Measurements from ENCODE around the gene CRYL1.

DNA sequence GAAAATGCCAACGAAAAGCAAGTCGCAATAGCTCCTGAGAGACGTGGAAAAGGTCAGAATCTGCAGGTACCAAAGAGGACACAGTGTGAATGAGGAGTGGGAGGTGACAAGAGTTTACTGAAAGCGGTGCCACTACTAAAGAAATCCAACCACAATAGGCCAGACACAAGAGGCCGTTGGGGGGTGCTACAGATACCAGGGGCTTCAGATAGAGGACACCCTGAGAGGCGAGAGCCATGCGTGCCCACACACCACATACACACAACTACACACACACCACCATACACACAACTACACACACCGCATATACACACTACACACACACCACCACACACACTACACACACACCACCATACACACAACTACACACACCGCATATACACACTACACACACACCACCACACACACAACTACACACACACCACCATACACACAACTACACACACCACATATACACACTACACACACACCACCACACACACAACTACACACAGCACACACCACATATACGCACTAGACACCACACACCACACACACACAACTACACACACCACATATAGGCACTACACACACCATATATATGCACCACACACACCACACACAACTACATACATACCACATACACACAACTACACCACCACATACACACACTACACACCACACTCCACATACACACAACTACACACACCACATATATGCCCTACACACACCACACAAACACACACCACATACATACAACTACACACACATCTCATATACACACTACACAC lies 28.5 kb downstream of the CRYL1 start:
- no peak for TF ChIP-seq POLR2AphosphoS5 (IDR thresholded peaks at IDR 0.05)
- TF ChIP-seq, protein P1, sequence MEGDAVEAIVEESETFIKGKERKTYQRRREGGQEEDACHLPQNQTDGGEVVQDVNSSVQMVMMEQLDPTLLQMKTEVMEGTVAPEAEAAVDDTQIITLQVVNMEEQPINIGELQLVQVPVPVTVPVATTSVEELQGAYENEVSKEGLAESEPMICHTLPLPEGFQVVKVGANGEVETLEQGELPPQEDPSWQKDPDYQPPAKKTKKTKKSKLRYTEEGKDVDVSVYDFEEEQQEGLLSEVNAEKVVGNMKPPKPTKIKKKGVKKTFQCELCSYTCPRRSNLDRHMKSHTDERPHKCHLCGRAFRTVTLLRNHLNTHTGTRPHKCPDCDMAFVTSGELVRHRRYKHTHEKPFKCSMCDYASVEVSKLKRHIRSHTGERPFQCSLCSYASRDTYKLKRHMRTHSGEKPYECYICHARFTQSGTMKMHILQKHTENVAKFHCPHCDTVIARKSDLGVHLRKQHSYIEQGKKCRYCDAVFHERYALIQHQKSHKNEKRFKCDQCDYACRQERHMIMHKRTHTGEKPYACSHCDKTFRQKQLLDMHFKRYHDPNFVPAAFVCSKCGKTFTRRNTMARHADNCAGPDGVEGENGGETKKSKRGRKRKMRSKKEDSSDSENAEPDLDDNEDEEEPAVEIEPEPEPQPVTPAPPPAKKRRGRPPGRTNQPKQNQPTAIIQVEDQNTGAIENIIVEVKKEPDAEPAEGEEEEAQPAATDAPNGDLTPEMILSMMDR (IDR thresholded peaks at IDR 0.05): no peak
- TF ChIP-seq EP300 (IDR thresholded peaks at IDR 0.05): no peak
- TF ChIP-seq POLR2A (IDR thresholded peaks at IDR 0.05): no peak
